HG03066 (cell line): ENCODE data around the gene PIK3R1.

Experiments used
- ATAC-seq: cut with Tn5 transposase; IDR thresholded peaks from one replicate; pipeline ENCODE4 v1.9.1; 2021; ENCODE audit warnings: low read depth; ENCODE audit not compliant: unreplicated experiment

Gene PIK3R1

DNA sequence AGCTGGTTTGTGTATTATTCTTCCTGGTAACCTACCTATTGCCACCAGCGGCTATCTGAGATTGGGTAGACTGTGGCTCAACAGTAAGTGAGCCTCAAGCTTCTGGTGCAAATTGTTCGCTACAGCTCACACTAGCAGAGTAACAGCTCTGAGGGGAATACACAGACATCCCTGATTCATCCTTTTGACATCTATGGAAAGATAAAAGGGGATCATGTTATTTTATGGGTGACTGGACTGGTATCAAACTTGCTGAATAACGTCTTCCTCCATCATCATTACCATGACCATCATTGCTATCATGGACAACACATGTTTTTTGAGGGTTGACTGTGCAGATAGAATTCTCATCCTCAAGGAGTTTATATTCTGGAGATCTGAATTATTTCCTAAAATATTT is 129.6 kb downstream of the PIK3R1 start:
- ATAC-seq, result no peak

DNA sequence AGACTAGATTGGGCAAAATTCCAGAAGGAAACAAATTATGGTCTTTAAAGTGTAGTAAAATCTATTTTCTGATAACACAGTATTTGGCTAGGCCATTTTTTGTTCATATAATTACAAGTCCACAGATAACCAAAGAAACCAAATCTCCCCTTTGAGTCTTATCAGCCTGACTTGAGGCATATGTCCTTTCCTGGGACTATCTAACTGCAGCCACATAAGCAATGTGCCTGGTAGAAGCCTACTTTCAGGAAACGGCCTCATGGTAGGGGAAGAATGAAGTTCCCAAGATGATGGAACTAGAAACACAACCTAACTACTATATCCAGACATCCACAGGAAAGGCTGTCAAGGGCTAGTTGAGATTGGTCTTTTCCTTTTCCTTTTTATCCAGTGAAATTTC is 130.0 kb downstream of the PIK3R1 start:
- no peak for ATAC-seq

GRCh38 chr5:68347536-68347935 is 132.0 kb downstream of the PIK3R1 start:
- ATAC-seq, result no peak

DNA sequence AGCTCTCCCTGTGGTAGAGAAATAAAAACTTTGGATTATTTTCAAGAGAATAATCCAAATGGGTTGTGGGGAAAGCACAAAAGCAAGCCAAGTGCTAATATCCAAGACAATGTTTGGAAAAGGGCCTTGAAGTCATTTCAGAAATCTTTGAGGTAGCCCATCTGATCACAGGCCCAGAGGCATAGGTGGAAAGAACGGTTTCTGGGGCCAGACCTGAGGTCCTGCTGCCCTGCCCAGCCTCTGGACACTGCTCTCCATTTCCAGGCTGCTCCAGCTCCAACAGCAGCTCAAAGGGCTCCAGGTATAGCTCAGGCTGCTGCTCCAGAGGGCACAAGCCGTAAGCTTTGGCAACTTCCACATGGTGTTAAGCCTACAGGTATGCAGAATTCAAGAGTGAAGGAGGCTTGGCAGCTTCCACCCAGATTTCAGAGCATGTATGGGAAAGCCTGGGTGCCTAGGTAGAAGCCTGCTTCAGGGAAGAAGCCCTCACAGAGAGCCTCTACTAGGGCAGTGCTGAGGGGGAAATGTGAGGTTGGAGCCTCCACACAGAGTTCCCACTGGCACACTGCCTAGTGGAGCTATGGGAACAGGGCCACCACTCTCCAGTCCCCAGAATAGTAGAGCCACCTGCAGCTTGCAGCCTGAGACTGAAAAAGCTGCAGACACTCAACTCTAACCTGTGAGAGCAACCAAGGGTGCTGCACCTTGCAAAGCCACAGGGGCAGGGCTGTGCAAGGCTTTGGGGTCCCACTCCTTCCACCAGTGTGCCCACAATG is 133.1 kb downstream of the PIK3R1 start:
- no peak for ATAC-seq

- no peak for ATAC-seq
Observed at GRCh38 chr5:68350176-68350575, 134.6 kb downstream of the PIK3R1 start.
